HFFc6 (cell line): ENCODE data around the gene GNAZ. TPM values are rescaled to one million over a fixed set of nuclear protein-coding genes. Genes with fewer than 3 reads are reported as not detected.
"Not testable (repeated sequence)": the region's sequence is repeated elsewhere in the genome, so short reads cannot be mapped to it uniquely, and the experiment has no call there.

Experiments
- DNase-seq: peaks from one replicate; pipeline ENCODE4 v3.0.0-alpha.2; 2018
- H3K27ac Mint-ChIP-seq: 2 replicates; pipeline ENCODE4 v1.8.0; 2020; ENCODE audit warnings: mild to moderate bottlenecking, mixed read lengths
- H3K27me3 Mint-ChIP-seq: 2 replicates; pipeline ENCODE4 v1.8.0; 2021; ENCODE audit warnings: mild to moderate bottlenecking, moderate library complexity, mixed read lengths; ENCODE audit not compliant: insufficient read depth
- H3K36me3 Mint-ChIP-seq: 2 replicates; pipeline ENCODE4 v1.8.0; 2021; ENCODE audit warnings: low read depth, mixed read lengths
- H3K4me1 Mint-ChIP-seq: 2 replicates; pipeline ENCODE4 v1.8.0; 2020; ENCODE audit warnings: low read depth, mixed read lengths
- H3K4me3 Mint-ChIP-seq: 2 replicates; pipeline ENCODE4 v1.8.0; 2020; ENCODE audit warnings: mild to moderate bottlenecking, moderate library complexity, mixed read lengths
- H3K9me3 Mint-ChIP-seq: 2 replicates; pipeline ENCODE4 v1.8.0; 2020; ENCODE audit warnings: mild to moderate bottlenecking, mixed read lengths
- CTCF ChIP-seq: fragments of 200-600 bp; sonication (generic); IDR thresholded peaks from 2 replicates; pipeline ENCODE4 v1.5.0; 2021; ENCODE audit warnings: antibody characterized with exemption, mild to moderate bottlenecking
- total RNA-seq, 6 experiments: library from RNA; stranded (reverse); fragmentation: NEBNext Ultra II Directional; extraction: Animal tissue kit (Norgen Biotek cat#: 25700); gene quantifications; 2 replicates in 1 of 6; 3 replicates in 5 of 6; pipeline ENCODE4 v1.2.3, GENCODE V29; 2021

GNAZ gene
- total RNA-seq, 6 experiments from 2014 or later = 19.0 to 22.5 (median 20.1) TPM

GRCh38 chr22:23038902-23039301 is 31.4 kb upstream of the GNAZ start:
- Mint-ChIP-seq H3K4me1 (peaks cover 9% of the 10 kb centered on the region), H3K4me3 (no peak overlapping the region), H3K36me3 (no peaks in the 10 kb centered on the region), H3K27me3 (peaks cover 9% of the 10 kb centered on the region), H3K27ac (no peak overlapping the region), H3K9me3 (no peaks in the 10 kb centered on the region)
- no peak for DNase-seq
- no peak for TF ChIP-seq CTCF

GRCh38 chr22:23042179-23042578 is 28.1 kb upstream of the GNAZ start:
- no peak for DNase-seq
- H3K27ac Mint-ChIP-seq = no peak overlapping the region
- TF ChIP-seq CTCF = no peak
- no peaks in the 10 kb centered on the region for H3K36me3 Mint-ChIP-seq
- peaks cover 9% of the 10 kb centered on the region for H3K27me3 Mint-ChIP-seq
- no peak overlapping the region for H3K4me3 Mint-ChIP-seq
- H3K9me3 Mint-ChIP-seq = peaks cover 9% of the 10 kb centered on the region; the same call in 1 of the 2 replicates
- H3K4me1 Mint-ChIP-seq = no peaks in the 10 kb centered on the region

GRCh38 chr22:23044570-23044969 is 25.7 kb upstream of the GNAZ start:
- no peak for TF ChIP-seq CTCF
- no peak overlapping the region for H3K4me3 Mint-ChIP-seq
- H3K9me3 Mint-ChIP-seq = peaks cover 9% of the 10 kb centered on the region; the same call in 1 of the 2 replicates
- DNase-seq = no peak
- H3K36me3 Mint-ChIP-seq = no peaks in the 10 kb centered on the region
- peaks cover 5% of the 10 kb centered on the region; the same call in 1 of the 2 replicates for H3K27me3 Mint-ChIP-seq
- H3K4me1 Mint-ChIP-seq = no peaks in the 10 kb centered on the region
- no peak overlapping the region for H3K27ac Mint-ChIP-seq

GRCh38 chr22:23045461-23045860 is 24.9 kb upstream of the GNAZ start:
- H3K27me3 Mint-ChIP-seq = peaks cover 5% of the 10 kb centered on the region; the same call in 1 of the 2 replicates
- H3K9me3 Mint-ChIP-seq = peaks cover 9% of the 10 kb centered on the region; the same call in 1 of the 2 replicates
- H3K4me3 Mint-ChIP-seq = no peak overlapping the region
- H3K36me3 Mint-ChIP-seq = no peaks in the 10 kb centered on the region
- TF ChIP-seq CTCF = no peak
- DNase-seq = no peak
- no peaks in the 10 kb centered on the region for H3K4me1 Mint-ChIP-seq
- no peak overlapping the region for H3K27ac Mint-ChIP-seq

GRCh38 chr22:23047265-23047664 is 23.1 kb upstream of the GNAZ start:
- Mint-ChIP-seq H3K4me3 (no peak overlapping the region), H3K4me1 (no peaks in the 10 kb centered on the region), H3K27ac (no peak overlapping the region), H3K36me3 (no peaks in the 10 kb centered on the region), H3K9me3 (peaks cover 9% of the 10 kb centered on the region; the same call in 1 of the 2 replicates), H3K27me3 (no peaks in the 10 kb centered on the region; the same call in 1 of the 2 replicates)
- DNase-seq = no peak
- TF ChIP-seq CTCF = no peak

GRCh38 chr22:23047742-23048141 is 22.6 kb upstream of the GNAZ start:
- Mint-ChIP-seq H3K27ac (no peak overlapping the region), H3K9me3 (peaks cover 9% of the 10 kb centered on the region; the same call in 1 of the 2 replicates), H3K36me3 (no peaks in the 10 kb centered on the region), H3K27me3 (no peaks in the 10 kb centered on the region; the same call in 1 of the 2 replicates), H3K4me1 (no peaks in the 10 kb centered on the region), H3K4me3 (no peak overlapping the region)
- no peak for DNase-seq
- no peak for TF ChIP-seq CTCF

- H3K4me3 Mint-ChIP-seq, DNase-seq, H3K36me3 Mint-ChIP-seq, H3K27me3 Mint-ChIP-seq, H3K4me1 Mint-ChIP-seq, H3K27ac Mint-ChIP-seq: not testable (repeated sequence)
- peaks cover 10% of the 10 kb centered on the region; the same call in 1 of the 2 replicates for H3K9me3 Mint-ChIP-seq
Measured at GRCh38 chr22:23050546-23050945, 19.8 kb upstream of the GNAZ start.
